ENCODE data around the gene MED20. TPM values are rescaled to one million over a fixed set of nuclear protein-coding genes. Genes with fewer than 3 reads are reported as not detected.
"Not testable (repeated sequence)": the region's sequence is repeated elsewhere in the genome, so short reads cannot be mapped to it uniquely, and the experiment has no call there.

The MED20 gene
- total RNA-seq, 2 donors from 2014 or later: 24.9 to 34.6 TPM

DNA sequence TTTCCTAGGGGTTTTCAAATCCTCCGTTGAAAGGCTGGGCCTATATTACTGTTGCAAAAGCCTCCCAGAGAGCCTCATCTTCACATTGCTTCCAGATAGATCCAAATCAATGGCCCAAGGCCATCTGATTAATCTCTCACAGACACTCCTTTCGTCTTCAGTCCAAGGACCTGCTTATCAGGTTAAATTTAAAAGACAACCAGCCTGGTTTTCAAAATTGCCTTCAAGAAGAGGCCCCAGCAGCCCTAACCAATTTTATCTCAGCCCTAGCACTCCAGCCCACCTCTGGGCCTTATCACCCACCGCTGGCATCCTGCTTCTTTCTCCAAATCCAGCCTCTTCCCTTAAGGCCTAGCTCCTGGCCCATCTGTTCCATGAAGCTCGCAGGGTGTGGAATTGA, 36.2 kb upstream of the MED20 start:
- peaks cover 8 to 12% of the 10 kb centered on the region in 2 donors for H3K36me3 Mint-ChIP-seq (ENCODE audit: insufficient read depth in 2 of 2)
- peak overlapping the region; percentile 17 to 35 for H3K4me3 Mint-ChIP-seq
- peak overlapping the region; percentile 99 for H3K27ac Mint-ChIP-seq
- no peak for DNase-seq
- peaks cover 3 to 9% of the 10 kb centered on the region in 2 donors for H3K9me3 Mint-ChIP-seq
- peaks cover 85% of the 10 kb centered on the region for H3K4me1 Mint-ChIP-seq (ENCODE audit: low read depth)
- H3K27me3 Mint-ChIP-seq (ENCODE audit: low read depth): no peaks in the 10 kb centered on the region
- no peak for ATAC-seq (replicated peaks in 1 of 2)

DNA sequence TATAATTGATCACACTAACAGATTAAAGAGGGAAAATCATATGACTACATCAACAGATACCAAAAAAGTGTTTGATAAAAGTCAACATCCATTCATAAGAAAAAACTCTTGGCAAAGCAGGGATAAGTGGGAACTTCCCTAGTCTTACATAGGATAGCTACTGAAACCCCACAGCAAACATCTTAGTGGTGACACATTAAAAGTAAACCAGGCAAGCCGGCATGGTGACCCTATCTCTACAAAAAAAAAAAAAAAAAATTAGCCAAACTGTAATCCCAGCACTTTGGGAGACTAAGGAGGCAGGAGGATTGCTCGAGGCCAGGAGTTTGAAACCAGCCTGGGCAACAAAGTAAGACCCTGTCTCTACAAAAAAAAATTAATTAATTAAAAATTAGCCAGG, 34.5 kb upstream of the MED20 start:
- peak overlapping the region in 1 of 2 donors; percentile 38 for H3K4me3 Mint-ChIP-seq
- H3K9me3 Mint-ChIP-seq: peaks cover 3 to 9% of the 10 kb centered on the region in 2 donors
- peaks cover 68% of the 10 kb centered on the region for H3K4me1 Mint-ChIP-seq (ENCODE audit: low read depth)
- H3K27ac Mint-ChIP-seq: peak overlapping the region; percentile 90
- peaks cover 3 to 12% of the 10 kb centered on the region in 2 donors for H3K36me3 Mint-ChIP-seq (ENCODE audit: insufficient read depth in 2 of 2)
- ATAC-seq (replicated peaks in 1 of 2) (no peak), DNase-seq (no peak)
- H3K27me3 Mint-ChIP-seq (ENCODE audit: low read depth): no peaks in the 10 kb centered on the region

DNA sequence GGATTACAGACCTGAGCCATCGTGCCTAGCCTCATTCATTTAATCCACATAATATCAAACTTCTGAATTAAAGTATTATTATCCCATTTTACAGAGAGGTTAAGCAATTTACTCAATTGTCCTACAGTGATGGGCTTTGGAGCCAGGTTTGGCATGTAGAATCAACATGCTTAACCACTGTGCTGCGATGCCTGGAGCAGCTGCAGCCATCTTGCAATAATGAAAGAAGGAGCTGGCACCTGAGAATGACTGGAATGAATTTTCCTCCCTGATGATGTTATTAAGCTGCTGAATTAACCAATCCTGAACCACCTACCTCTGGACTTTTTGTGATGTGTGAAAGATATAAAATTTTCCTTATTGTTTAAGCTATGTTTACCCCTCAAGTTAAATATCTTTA, 33.7 kb upstream of the MED20 start:
- peaks cover 67% of the 10 kb centered on the region for H3K4me1 Mint-ChIP-seq (ENCODE audit: low read depth)
- peaks cover 3 to 12% of the 10 kb centered on the region in 2 donors for H3K36me3 Mint-ChIP-seq (ENCODE audit: insufficient read depth in 2 of 2)
- peak overlapping the region; percentile 19 to 38 for H3K4me3 Mint-ChIP-seq
- peak overlapping the region; percentile 90 for H3K27ac Mint-ChIP-seq
- no peaks in the 10 kb centered on the region for H3K27me3 Mint-ChIP-seq (ENCODE audit: low read depth)
- no peak for ATAC-seq (replicated peaks in 1 of 2)
- no peak for DNase-seq
- H3K9me3 Mint-ChIP-seq: peaks cover 3 to 9% of the 10 kb centered on the region in 2 donors

DNA sequence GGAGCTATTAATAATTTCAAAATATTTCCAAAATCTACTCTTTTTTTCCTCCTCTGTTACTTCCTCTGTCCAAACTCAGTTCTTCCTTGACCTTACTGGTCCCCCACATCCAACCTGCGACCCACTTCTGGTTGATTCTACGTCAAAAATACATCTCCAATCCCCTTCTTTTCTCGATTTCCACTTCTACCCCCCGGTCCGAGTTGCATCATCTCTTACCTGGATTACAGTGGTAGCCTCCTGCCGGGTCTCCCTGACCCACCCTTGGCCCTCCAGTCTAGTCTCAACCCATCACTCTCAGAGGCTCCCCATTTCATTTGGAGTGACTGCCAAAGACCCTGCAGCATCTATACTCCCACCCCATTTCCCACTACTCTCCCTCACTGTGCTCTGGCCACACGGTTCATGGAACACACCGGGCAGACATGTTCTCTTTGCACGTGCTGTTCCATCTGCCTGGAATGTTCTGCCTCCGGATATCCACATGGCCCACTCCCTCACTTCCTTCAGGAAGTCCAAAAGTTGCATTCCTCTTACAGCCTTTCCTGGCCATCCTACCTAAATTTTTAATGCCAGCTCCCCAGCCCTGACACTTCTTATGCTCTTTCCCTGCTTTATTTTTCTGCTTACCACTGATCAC, 26.8 kb upstream of the MED20 start:
- DNase-seq: no peak
- Mint-ChIP-seq H3K27ac (peak overlapping the region; percentile 26), H3K36me3 (ENCODE audit: insufficient read depth in 2 of 2) (peaks cover 0 to 4% of the 10 kb centered on the region in 2 donors), H3K4me1 (ENCODE audit: low read depth) (peaks cover 55% of the 10 kb centered on the region), H3K27me3 (ENCODE audit: low read depth) (no peaks in the 10 kb centered on the region), H3K4me3 (no peak overlapping the region), H3K9me3 (peaks cover 0 to 2% of the 10 kb centered on the region in 2 donors)
- ATAC-seq (replicated peaks in 1 of 2): no peak

DNA sequence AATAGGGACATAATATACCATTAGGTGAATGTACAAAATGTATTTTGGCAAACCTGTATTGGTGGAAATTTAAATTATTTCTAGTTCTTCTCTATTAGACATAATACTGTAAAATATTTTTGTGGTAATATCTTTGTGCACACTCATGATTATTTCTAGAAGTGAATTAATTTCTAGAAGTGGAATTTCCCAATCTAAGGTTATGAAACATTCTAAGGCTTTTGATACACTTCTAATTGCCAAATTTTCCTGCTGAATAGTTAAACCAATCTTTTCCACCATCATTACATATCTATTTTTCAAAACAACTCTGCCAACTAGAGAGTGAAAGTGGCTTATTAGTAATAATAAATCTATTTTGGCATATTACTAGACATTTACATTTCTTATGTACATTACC, 22.5 kb upstream of the MED20 start:
- no peak for ATAC-seq (replicated peaks in 1 of 2)
- Mint-ChIP-seq H3K27ac (peak overlapping the region; percentile 91), H3K9me3 (peaks cover 0 to 2% of the 10 kb centered on the region in 2 donors), H3K4me3 (no peak overlapping the region), H3K36me3 (ENCODE audit: insufficient read depth in 2 of 2) (peaks cover 12 to 15% of the 10 kb centered on the region in 2 donors), H3K27me3 (ENCODE audit: low read depth) (no peaks in the 10 kb centered on the region), H3K4me1 (ENCODE audit: low read depth) (peaks cover 74% of the 10 kb centered on the region)
- DNase-seq: no peak

DNA sequence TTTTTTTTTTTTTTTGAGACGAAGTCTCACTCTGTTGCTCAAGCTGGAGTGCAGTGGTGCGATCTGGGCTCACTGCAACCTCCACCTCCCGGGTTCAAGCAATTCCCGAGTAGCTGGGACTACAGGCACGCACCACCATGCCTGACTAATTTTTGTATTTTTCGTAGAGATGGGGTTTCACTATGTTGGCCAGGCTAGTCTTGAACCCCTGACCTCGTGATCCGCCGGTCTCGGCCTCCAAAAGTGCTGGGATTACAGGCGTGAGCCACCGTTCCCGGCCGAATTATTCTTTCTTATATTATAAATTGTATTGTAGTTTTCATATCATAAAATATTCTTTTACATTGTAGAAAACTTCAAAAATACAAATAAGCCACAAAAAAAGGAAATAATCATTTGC, 21.9 kb upstream of the MED20 start:
- ATAC-seq (replicated peaks in 1 of 2); DNase-seq; H3K27me3 Mint-ChIP-seq (ENCODE audit: low read depth); H3K9me3 Mint-ChIP-seq; H3K27ac Mint-ChIP-seq: not testable (repeated sequence)
- H3K4me1 Mint-ChIP-seq (ENCODE audit: low read depth): peaks cover 75% of the 10 kb centered on the region
- H3K36me3 Mint-ChIP-seq (ENCODE audit: insufficient read depth in 2 of 2): peaks cover 12 to 16% of the 10 kb centered on the region in 2 donors
- peak overlapping the region; percentile 86 to 99 for H3K4me3 Mint-ChIP-seq

DNA sequence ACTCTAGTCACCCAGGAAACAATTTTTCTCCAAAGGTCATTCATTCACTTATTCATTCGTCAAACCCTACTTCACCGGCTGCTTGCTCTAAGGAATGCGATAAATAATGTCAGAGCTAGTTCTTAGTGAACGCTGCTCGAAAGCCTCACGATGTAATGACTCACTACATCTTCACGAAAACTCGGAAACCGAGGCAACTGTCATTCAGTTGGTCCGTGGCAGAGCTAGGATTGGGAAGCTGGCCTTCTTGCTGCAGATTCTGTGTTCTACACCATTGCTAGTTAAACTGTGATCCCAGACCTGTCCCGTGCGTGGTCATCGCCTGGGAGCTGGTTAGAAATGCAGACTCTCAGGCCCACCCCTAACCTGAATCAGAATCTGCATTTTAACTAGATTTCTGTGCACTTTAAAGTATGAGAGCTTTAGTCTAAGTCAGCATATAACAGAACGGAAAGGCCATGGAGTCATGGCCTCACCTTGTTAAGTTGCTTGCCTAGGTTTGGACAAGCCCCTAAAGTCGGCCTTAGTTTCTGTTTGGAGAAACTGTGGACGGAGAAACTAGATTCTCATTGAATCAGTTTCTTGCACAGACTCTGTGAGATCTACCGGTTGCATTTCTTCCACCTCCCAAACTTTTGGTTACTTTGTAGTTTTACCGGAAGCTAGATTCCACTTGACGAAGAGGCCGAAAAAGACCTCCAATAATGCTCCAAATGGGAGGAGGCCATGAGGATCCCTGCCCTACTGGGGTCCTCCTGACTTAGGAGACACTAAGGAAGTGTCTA, 21.3 kb upstream of the MED20 start:
- Mint-ChIP-seq H3K9me3 (no peaks in the 10 kb centered on the region), H3K36me3 (ENCODE audit: insufficient read depth in 2 of 2) (peaks cover 12 to 15% of the 10 kb centered on the region in 2 donors), H3K27ac (peak overlapping the region; percentile 54), H3K4me1 (ENCODE audit: low read depth) (peaks cover 75% of the 10 kb centered on the region), H3K4me3 (peak overlapping the region; percentile 86 to 99), H3K27me3 (ENCODE audit: low read depth) (no peaks in the 10 kb centered on the region)
- DNase-seq (no peak), ATAC-seq (replicated peaks in 1 of 2) (peak; percentile 53 to 60)

DNA sequence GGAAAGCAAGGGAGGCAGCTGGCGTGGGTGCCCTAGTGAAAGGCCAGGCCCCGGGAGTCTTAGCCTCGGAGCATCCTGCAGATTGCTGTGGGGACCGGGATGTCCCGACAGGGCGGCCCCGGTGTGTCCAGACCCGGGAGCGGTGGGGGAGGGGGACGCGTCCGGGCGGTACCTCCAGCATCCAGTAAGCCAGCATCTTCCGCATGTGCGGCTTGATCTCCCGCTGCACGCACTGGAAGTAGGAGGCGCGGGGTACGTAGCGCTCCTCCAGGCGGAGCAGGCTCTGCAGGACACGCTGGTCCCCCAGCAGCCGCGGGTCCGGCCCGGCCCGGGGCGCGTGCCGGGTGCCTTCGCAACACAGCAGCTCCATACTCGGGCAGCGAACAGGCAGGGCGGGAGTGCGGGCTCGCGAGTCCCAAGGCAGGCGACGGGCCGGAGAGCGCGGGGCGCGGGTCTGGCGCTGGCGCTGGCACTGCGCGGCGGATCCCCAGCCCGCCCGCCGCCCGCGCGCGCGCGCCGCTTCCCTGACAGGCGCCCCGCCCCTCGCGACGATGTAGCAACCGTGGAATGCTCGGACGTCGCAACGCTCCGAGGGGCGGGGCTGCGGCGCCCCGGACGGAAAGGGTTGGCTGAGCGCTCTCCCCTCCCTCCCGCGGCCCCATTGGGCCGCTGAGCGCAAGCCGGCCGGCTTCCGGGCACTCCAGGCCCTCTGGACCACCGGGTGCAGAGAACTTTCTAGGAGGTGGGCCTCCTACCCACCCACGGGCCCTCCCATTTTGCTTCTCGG, 20.5 kb upstream of the MED20 start, which contains the start of gene CCND3:
CCND3 (minus strand) TSS at position 529 of the 787 bp plus-strand sequence; CDS start at position 370, 159 bp downstream.
- Mint-ChIP-seq H3K9me3 (no peaks in the 10 kb centered on the region), H3K4me1 (ENCODE audit: low read depth) (peaks cover 80% of the 10 kb centered on the region), H3K36me3 (ENCODE audit: insufficient read depth in 2 of 2) (peaks cover 14 to 16% of the 10 kb centered on the region in 2 donors), H3K4me3 (peak within 1 kb of the TSS; percentile 98 to 99), H3K27me3 (ENCODE audit: low read depth) (no peaks in the 10 kb centered on the region), H3K27ac (peak within 1 kb of the TSS; percentile 99)
- ATAC-seq (replicated peaks in 1 of 2) (peak; percentile 87 to 88), DNase-seq (peak; percentile 94 to 95)

DNA sequence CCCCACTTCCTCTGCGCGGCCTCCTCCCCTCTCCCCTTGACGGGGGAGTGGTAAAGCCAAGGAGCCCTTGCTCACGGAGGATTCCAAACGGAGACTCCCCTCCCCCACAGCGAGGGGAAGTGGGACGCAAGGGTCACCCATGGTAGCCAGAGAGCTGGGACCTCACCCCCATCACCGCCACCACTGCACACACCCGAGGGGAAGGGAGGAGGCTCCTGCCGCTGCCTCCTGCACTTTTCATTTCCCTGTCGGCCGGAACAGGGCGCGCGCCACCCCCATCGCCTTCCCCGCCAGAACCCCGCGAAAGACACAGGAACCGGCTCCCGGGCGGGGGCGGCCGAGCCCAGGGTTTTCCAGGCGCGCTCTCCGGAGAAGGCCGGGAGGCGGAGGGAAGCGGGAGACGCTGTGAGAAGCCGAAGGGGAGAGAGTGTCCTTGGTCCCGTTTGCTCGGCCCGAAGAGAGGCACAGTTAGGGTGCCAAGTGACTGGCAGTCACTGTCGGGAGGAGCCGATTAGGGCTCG, 19.9 kb upstream of the MED20 start:
- peak; percentile 0 to 4 for ATAC-seq (replicated peaks in 1 of 2)
- DNase-seq: peak; percentile 51 to 66
- H3K4me3 Mint-ChIP-seq: peak overlapping the region; percentile 98 to 99
- peaks cover 82% of the 10 kb centered on the region for H3K4me1 Mint-ChIP-seq (ENCODE audit: low read depth)
- H3K36me3 Mint-ChIP-seq (ENCODE audit: insufficient read depth in 2 of 2): peaks cover 15 to 19% of the 10 kb centered on the region in 2 donors
- no peaks in the 10 kb centered on the region for H3K27me3 Mint-ChIP-seq (ENCODE audit: low read depth)
- H3K27ac Mint-ChIP-seq: peak overlapping the region; percentile 99
- no peaks in the 10 kb centered on the region for H3K9me3 Mint-ChIP-seq

DNA sequence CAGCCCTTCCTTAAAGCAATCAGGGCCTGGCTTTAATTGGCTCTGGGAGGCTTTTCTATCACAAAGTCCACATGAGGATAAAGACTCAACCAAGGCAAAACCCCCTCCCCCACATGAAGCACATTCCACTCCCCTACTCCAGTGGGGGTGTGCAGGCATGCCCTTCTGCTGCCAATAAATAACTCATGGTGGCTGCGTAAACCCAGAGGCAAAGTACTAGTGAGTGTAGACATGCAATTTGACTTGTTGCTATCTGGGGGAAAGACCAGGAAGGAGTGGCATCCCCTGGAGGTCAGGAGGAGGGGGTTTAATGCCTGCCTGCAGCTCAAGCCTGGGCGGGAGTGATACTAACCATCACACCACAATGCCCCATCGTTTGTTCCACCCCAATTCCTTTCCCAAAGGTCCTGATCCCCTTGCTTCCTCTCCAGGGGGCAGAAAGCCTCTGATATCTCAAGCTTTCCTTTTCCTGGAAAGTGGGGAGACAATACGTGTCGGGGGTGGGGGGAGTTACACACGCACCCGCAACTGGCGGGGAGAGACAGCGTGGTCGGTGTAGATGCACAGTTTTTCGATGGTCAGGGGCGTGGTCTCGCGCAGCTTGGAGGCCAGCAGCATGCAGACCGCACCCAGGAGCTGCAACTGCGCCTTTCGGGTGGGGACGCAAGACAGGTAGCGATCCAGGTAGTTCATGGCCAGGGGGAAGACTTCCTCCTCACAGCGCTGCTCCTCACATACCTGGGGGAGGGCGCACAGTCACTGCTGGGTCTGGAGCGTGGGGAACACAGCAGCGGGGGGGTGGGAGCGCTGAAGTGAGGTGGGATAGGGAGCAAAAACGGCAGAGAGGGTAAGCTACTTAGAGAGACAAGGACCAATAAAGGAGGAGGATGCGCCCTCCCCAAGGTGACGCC, 19.2 kb upstream of the MED20 start:
- H3K4me3 Mint-ChIP-seq: peak overlapping the region; percentile 98 to 99
- ATAC-seq (replicated peaks in 1 of 2) (peak in 1 of 2 donors; percentile 16), DNase-seq (peak; percentile 55 to 63)
- peaks cover 82% of the 10 kb centered on the region for H3K4me1 Mint-ChIP-seq (ENCODE audit: low read depth)
- H3K36me3 Mint-ChIP-seq (ENCODE audit: insufficient read depth in 2 of 2): peaks cover 15 to 20% of the 10 kb centered on the region in 2 donors
- H3K27ac Mint-ChIP-seq: peak overlapping the region; percentile 99
- H3K9me3 Mint-ChIP-seq: no peaks in the 10 kb centered on the region
- no peaks in the 10 kb centered on the region for H3K27me3 Mint-ChIP-seq (ENCODE audit: low read depth)

DNA sequence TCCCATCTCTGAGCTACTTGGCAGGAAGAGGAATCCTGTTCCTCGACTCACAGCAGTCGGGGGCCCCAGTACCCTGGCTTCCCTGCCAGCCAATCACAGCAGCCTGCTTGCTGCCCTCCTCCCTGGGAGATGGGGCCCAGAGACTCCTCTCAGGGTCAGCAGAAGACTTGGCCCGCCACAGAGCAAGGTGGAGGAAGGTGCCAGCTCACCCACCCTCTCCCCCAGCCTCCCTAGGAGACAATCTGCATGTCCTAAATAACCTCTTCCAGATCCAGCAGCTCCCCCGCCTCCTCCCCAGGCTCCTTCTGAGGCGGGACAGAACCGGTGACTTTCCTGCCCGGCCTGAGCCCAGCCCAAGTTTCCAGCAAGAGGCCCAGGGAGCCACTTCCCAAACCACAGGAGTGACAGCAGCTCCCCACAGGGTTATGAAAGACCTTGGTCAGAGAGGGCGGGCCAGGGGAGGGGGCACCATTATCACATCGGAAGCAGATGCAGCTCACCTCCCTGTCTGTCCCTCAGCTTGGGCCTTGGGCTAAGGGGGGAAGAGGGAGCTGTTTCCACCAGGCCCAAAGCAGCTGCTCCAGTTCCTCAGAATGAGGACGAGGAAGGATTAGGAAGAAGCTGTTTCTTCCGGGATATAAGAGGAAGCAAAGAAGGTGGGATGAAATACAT, 18.4 kb upstream of the MED20 start:
- peaks cover 81% of the 10 kb centered on the region for H3K4me1 Mint-ChIP-seq (ENCODE audit: low read depth)
- no peaks in the 10 kb centered on the region for H3K27me3 Mint-ChIP-seq (ENCODE audit: low read depth)
- peak overlapping the region; percentile 98 to 99 for H3K4me3 Mint-ChIP-seq
- ATAC-seq (replicated peaks in 1 of 2) (no peak), DNase-seq (peak in 1 of 2 donors; percentile 47)
- H3K36me3 Mint-ChIP-seq (ENCODE audit: insufficient read depth in 2 of 2): peaks cover 19 to 27% of the 10 kb centered on the region in 2 donors
- no peaks in the 10 kb centered on the region for H3K9me3 Mint-ChIP-seq
- peak overlapping the region; percentile 99 for H3K27ac Mint-ChIP-seq

All from activated T-cell treated with anti-CD3 and anti-CD28 coated beads, Interleukin-2, amount 50 U/mL, for 72 hours (primary cell).